Stimulated activated CD4-positive, alpha-beta T cell treated with anti-CD3 and anti-CD28 coated beads, Interleukin-15, amount 100 ng/mL, for 24 hours (primary cell): ENCODE data around the gene CROCC2.

ENCODE experiments used
- DNase-seq: peaks from one replicate; pipeline ENCODE4 v3.0.0-alpha.2; 2020

CROCC2 gene

GRCh38 chr2:240992572-240993291, 86.6 kb downstream of the CROCC2 start:
- DNase-seq = peak; percentile 34

GRCh38 chr2:240993446-240994170, 87.5 kb downstream of the CROCC2 start:
- DNase-seq = no peak

GRCh38 chr2:240994171-240994896, 88.2 kb downstream of the CROCC2 start:
- DNase-seq = no peak

GRCh38 chr2:240995041-240996021, 89.2 kb downstream of the CROCC2 start:
- no peak for DNase-seq

- DNase-seq = no peak
Observed at GRCh38 chr2:240996161-240996833, 90.2 kb downstream of the CROCC2 start.

GRCh38 chr2:240996834-240997140, 90.7 kb downstream of the CROCC2 start:
- DNase-seq = no peak

- DNase-seq = no peak
Observed at GRCh38 chr2:240997141-240997855, 91.2 kb downstream of the CROCC2 start.

GRCh38 chr2:240997856-240998705, 91.9 kb downstream of the CROCC2 start, which contains the start of gene SNED1:
TSS of gene SNED1 (plus strand) at chr2:240998618. CDS start at chr2:240998838, 220 bp downstream.
- peak; percentile 73 for DNase-seq

GRCh38 chr2:240998706-240998994, 92.5 kb downstream of the CROCC2 start:
- no peak for DNase-seq

GRCh38 chr2:240998995-240999791, 93.1 kb downstream of the CROCC2 start:
- DNase-seq = no peak

- no peak for DNase-seq
Observed at GRCh38 chr2:240999873-241000541, 93.9 kb downstream of the CROCC2 start.

- no peak for DNase-seq
Observed at GRCh38 chr2:241000831-241001321, 94.7 kb downstream of the CROCC2 start.

GRCh38 chr2:241001413-241002274, 95.5 kb downstream of the CROCC2 start:
- no peak for DNase-seq

- DNase-seq = no peak
Observed at GRCh38 chr2:241002275-241003046, 96.3 kb downstream of the CROCC2 start.

- DNase-seq = no peak
Observed at GRCh38 chr2:241003047-241003360, 96.9 kb downstream of the CROCC2 start.

- DNase-seq = no peak
Observed at GRCh38 chr2:241003369-241003768, 97.2 kb downstream of the CROCC2 start.
